K562 (cell line): ENCODE data around the gene POLR2M. TPM values are rescaled to one million over a fixed set of nuclear protein-coding genes. Genes with fewer than 3 reads are reported as not detected.

Experiments
- CCNT2 ChIP-seq: IDR thresholded peaks from 2 replicates; pipeline ENCODE4 v1.6.1; 2011; ENCODE audit warnings: borderline replicate concordance, low read depth, mild to moderate bottlenecking, moderate library complexity, mixed read lengths, low read length; ENCODE audit not compliant: insufficient read length; ENCODE audit errors: extremely low read depth
- CHCHD3 ChIP-seq: fragments of 250-450 bp; sonication (Bioruptor Pico); IDR thresholded peaks from 2 replicates; pipeline ENCODE4 v2.1.2; 2022; ENCODE audit warnings: mild to moderate bottlenecking
- ETV5 ChIP-seq: sonication (generic); formaldehyde crosslinking; IDR thresholded peaks from 2 replicates; pipeline ENCODE4 v1.4.0; 2020; ENCODE audit warnings: low read depth, mild to moderate bottlenecking, missing genetic modification reagents
- FOS ChIP-seq: IDR thresholded peaks from 3 replicates; pipeline ENCODE4 v1.6.1; 2011; ENCODE audit not compliant: insufficient read length; ENCODE audit errors: extremely low read depth
- HDAC3 ChIP-seq: fragments of 450-650 bp; IDR thresholded peaks from 2 replicates; pipeline ENCODE4 v1.6.1; 2018; ENCODE audit warnings: borderline replicate concordance, mild to moderate bottlenecking, moderate library complexity; ENCODE audit not compliant: partially characterized antibody
- MTA2 ChIP-seq: fragments of 450-650 bp; IDR thresholded peaks from 2 replicates; pipeline ENCODE4 v1.6.1; 2016; ENCODE audit warnings: low read depth
- PTRF ChIP-seq: fragments of 450-650 bp; IDR thresholded peaks from 2 replicates; pipeline ENCODE4 v1.6.1; 2016; ENCODE audit warnings: mild to moderate bottlenecking, missing genetic modification characterization, missing compliant biosample characterization
- SIX5 ChIP-seq, 2 experiments: IDR thresholded peaks; 2 replicates each; pipeline ENCODE4 v1.6.1; 2011; ENCODE audit warnings: low read length in 2 of 2, borderline replicate concordance in 1 of 2, low read depth in 1 of 2, mild to moderate bottlenecking in 1 of 2, moderate library complexity in 1 of 2; ENCODE audit not compliant: insufficient read depth in 1 of 2
- SMARCA4 ChIP-seq: fragments of 450-650 bp; IDR thresholded peaks from 2 replicates; pipeline ENCODE4 v1.6.1; 2016
- ZNF263 ChIP-seq: sonication (generic); formaldehyde crosslinking; IDR thresholded peaks from 2 replicates; pipeline ENCODE4 v1.8.0; 2022; ENCODE audit warnings: mild to moderate bottlenecking, missing genetic modification reagents, borderline replicate concordance
- ZNF282 ChIP-seq: sonication (generic); formaldehyde crosslinking; IDR thresholded peaks from 2 replicates; pipeline ENCODE4 v1.8.1; 2023; ENCODE audit warnings: missing genetic modification reagents
- ZNF318 ChIP-seq, 2 experiments: fragments of 450-650 bp; IDR thresholded peaks; 2 replicates each; pipeline ENCODE4 v1.6.1; 2016; ENCODE audit warnings: mild to moderate bottlenecking in 2 of 2, borderline replicate concordance in 1 of 2, low read depth in 1 of 2, moderate library complexity in 1 of 2
- polyA plus RNA-seq, 8 experiments: library from polyadenylated mRNA; depleted of rRNA in 4 of 8; stranded (reverse) in 5 of 8; unstranded in 3 of 8; fragments of >200 nt; fragmentation: Nextera tagmentation in 2 of 8; fragmentation: Illumina TruSeq in 1 of 8; extraction: Ambion mirVana in 2 of 8; extraction: Trizol in 1 of 8; gene quantifications; 2 replicates each; pipeline versions ENCODE4 v1.2.1 to v1.2.3, GENCODE V29; 2011 to 2014; ENCODE audit warnings: inconsistent platforms in 1 of 8, missing spikeins in 1 of 8
- total RNA-seq, 7 experiments: library from RNA; depleted of rRNA in 6 of 7; stranded (reverse); fragments of >200 nt in 6 of 7; fragmentation: Illumina TruSeq in 2 of 7; extraction: Trizol in 2 of 7; gene quantifications; 2 replicates each; pipeline versions ENCODE4 v1.2.1 to v1.2.3, GENCODE V29; 2011 to 2021; ENCODE audit warnings: low replicate concordance in 1 of 7
- TF ChIP-seq, protein P1 (sequence below): sonication (generic); formaldehyde crosslinking; IDR thresholded peaks from 2 replicates; pipeline ENCODE4 v1.8.1; 2023; ENCODE audit warnings: mild to moderate bottlenecking, missing genetic modification reagents

The POLR2M gene
- total and polyA plus RNA-seq, 9 of the 15 experiments (the other 6 are each of a cell fraction or from before 2014, with no cell fraction given): 9.2 to 1,050 (median 43.0) TPM

- TF ChIP-seq ZNF263 (CRISPR knock-in tag) (peak; percentile 43; the same call in 1 of the 2 replicates), FOS (no peak), SMARCA4 (no peak), ZNF318 (IDR thresholded peaks at IDR 0.05; ENCODE audit: borderline replicate concordance in 1 of 2, low read depth in 1 of 2) (peak in 1 of 2 experiments; percentile 71; a peak in 1 of 4 replicates), CHCHD3 (CRISPR knock-in tag) (no peak), SIX5 (IDR thresholded peaks at IDR 0.05; ENCODE audit: borderline replicate concordance in 1 of 2, insufficient read depth in 1 of 2, low read depth in 1 of 2, low read length in 2 of 2) (peak in 1 of 2 experiments; percentile 42; a peak in 1 of 4 replicates), ZNF282 (CRISPR knock-in tag) (no peak), PTRF (tag) (no peak), MTA2 (no peak), HDAC3 (peak; percentile 34), ETV5 (CRISPR knock-in tag) (peak; percentile 92), CCNT2 (peak; percentile 52)
- TF ChIP-seq, protein P1, sequence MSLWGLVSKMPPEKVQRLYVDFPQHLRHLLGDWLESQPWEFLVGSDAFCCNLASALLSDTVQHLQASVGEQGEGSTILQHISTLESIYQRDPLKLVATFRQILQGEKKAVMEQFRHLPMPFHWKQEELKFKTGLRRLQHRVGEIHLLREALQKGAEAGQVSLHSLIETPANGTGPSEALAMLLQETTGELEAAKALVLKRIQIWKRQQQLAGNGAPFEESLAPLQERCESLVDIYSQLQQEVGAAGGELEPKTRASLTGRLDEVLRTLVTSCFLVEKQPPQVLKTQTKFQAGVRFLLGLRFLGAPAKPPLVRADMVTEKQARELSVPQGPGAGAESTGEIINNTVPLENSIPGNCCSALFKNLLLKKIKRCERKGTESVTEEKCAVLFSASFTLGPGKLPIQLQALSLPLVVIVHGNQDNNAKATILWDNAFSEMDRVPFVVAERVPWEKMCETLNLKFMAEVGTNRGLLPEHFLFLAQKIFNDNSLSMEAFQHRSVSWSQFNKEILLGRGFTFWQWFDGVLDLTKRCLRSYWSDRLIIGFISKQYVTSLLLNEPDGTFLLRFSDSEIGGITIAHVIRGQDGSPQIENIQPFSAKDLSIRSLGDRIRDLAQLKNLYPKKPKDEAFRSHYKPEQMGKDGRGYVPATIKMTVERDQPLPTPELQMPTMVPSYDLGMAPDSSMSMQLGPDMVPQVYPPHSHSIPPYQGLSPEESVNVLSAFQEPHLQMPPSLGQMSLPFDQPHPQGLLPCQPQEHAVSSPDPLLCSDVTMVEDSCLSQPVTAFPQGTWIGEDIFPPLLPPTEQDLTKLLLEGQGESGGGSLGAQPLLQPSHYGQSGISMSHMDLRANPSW (CRISPR knock-in tag): 0 out of 2 replicates have a peak, but pooled peaks have one; percentile 51
Observed at GRCh38 chr15:57706405-57707209, at the start of gene POLR2M (continued).
